KMS-11 (cell line): ENCODE results near the gene FUT6.
"Not testable (repeated sequence)": the region's sequence is repeated elsewhere in the genome, so short reads cannot be mapped to it uniquely, and the experiment has no call there.

Experiments used
- H2AFZ ChIP-seq: fragments of 200-600 bp; sonication (generic); 2 replicates; pipeline ENCODE4 v1.6.1; 2016; ENCODE audit warnings: antibody characterized with exemption, mixed run types, low read depth
- H3K27ac ChIP-seq: fragments of 200-600 bp; sonication (generic); 2 replicates; pipeline ENCODE4 v1.6.1; 2016; ENCODE audit warnings: mild to moderate bottlenecking, mixed run types
- H3K27me3 ChIP-seq: fragments of 200-600 bp; sonication (generic); 2 replicates; pipeline ENCODE4 v1.6.1; 2017; ENCODE audit warnings: mild to moderate bottlenecking, low read depth, mixed run types, moderate library complexity; ENCODE audit not compliant: insufficient read depth
- H3K36me3 ChIP-seq: fragments of 200-600 bp; sonication (generic); 2 replicates; pipeline ENCODE4 v1.6.1; 2017; ENCODE audit warnings: mild to moderate bottlenecking, mixed run types; ENCODE audit not compliant: insufficient read depth
- H3K4me1 ChIP-seq: fragments of 200-600 bp; sonication (generic); 2 replicates; pipeline ENCODE4 v1.6.1; 2016; ENCODE audit warnings: mild to moderate bottlenecking, low read depth, mixed run types; ENCODE audit not compliant: poor library complexity, severe bottlenecking
- H3K4me2 ChIP-seq: fragments of 200-600 bp; sonication (generic); 2 replicates; pipeline ENCODE4 v1.7.0; 2016; ENCODE audit warnings: mild to moderate bottlenecking, mixed run types
- H3K4me3 ChIP-seq: fragments of 200-600 bp; sonication (generic); IDR thresholded peaks from 2 replicates; pipeline ENCODE4 v1.6.1; 2017; ENCODE audit warnings: low read depth, low read length, mixed read lengths; ENCODE audit not compliant: insufficient read depth
- H3K79me2 ChIP-seq: fragments of 200-600 bp; sonication (generic); 2 replicates; pipeline ENCODE4 v1.6.1; 2016; ENCODE audit warnings: low read depth, mixed run types; ENCODE audit not compliant: insufficient read depth
- H3K9ac ChIP-seq: fragments of 200-600 bp; sonication (generic); 2 replicates; pipeline ENCODE4 v1.6.1; 2016; ENCODE audit warnings: mild to moderate bottlenecking, mixed run types
- H4K20me1 ChIP-seq: fragments of 200-600 bp; sonication (generic); 2 replicates; pipeline ENCODE4 v1.6.1; 2016; ENCODE audit warnings: mild to moderate bottlenecking, mixed run types; ENCODE audit not compliant: insufficient read depth
- CTCF ChIP-seq: fragments of 200-600 bp; sonication (generic); conservative IDR thresholded peaks from 2 replicates; pipeline ENCODE4 v1.6.1; 2017; ENCODE audit warnings: low read depth, mild to moderate bottlenecking, antibody characterized with exemption, low read length, moderate library complexity, mixed read lengths

The FUT6 gene

DNA sequence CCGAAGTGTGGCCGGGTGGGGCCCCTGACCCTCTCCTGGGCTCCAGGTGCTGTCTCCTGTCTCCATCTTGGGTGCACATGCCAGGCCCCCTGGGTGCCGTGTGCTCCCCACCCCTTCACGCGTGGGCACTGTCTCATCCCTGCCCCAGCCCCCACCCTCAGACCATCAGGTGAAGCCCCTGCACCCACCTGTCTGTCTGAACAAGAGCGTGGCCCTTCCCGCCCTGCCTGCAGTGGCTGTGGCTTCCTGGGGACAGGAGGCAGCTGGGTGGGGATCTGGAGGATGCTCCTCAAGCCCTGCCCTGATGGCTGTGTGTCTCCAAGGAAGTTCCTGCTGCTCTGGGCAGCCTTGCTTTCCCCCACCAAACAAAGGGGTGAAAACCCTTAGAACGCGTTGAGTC, 57.2 kb downstream of the FUT6 start:
- H3K4me3 ChIP-seq, result no peak overlapping the region
- H4K20me1 ChIP-seq, result no peaks in the 10 kb centered on the region
- no peaks in the 10 kb centered on the region for H3K79me2 ChIP-seq
- TF ChIP-seq CTCF, result no peak
- H3K9ac ChIP-seq, result no peak overlapping the region
- H3K27ac ChIP-seq, result no peak overlapping the region
- no peaks in the 10 kb centered on the region; the same call in 1 of the 2 replicates for H3K27me3 ChIP-seq
- H2AFZ ChIP-seq, result no peak overlapping the region
- H3K4me2 ChIP-seq, result no peak overlapping the region
- H3K4me1 ChIP-seq, result no peaks in the 10 kb centered on the region
- 0 out of 2 replicates have a peak, but pooled peaks cover 4% of the 10 kb centered on the region for H3K36me3 ChIP-seq

- H3K4me2 ChIP-seq, H3K4me3 ChIP-seq, H4K20me1 ChIP-seq, H3K9ac ChIP-seq, H3K4me1 ChIP-seq, H2AFZ ChIP-seq, H3K36me3 ChIP-seq, H3K79me2 ChIP-seq, H3K27me3 ChIP-seq, H3K27ac ChIP-seq: not testable (repeated sequence)
These were observed 58.6 kb downstream of the FUT6 start for GRCh38 chr19:5780916-5781315.
